Measurements from ENCODE around the gene CDH5.

CDH5 gene

GRCh38 chr16:66337463-66338188 lies 28.9 kb upstream of the CDH5 start:
- no peak for TF ChIP-seq CTCF (IDR thresholded peaks at IDR 0.05; ENCODE audit: borderline replicate concordance, control extremely low read depth, extremely low read depth, insufficient read depth, missing control alignments)
- no peak for DNase-seq (ENCODE audit: low spot score)
- in situ Hi-C loops (cut with MboI; ENCODE audit: low sequenced_read_pairs, unreplicated experiment): loop anchor here (25.0 kb wide), 1 partner anchor 100 kb away; no protein-coding TSS in a partner anchor

- in situ Hi-C loops (cut with MboI; ENCODE audit: low sequenced_read_pairs, unreplicated experiment): loop anchor here (25.0 kb wide), 1 partner anchor 105 kb away; no protein-coding TSS in a partner anchor
- DNase-seq (ENCODE audit: low spot score): peak; percentile 62
- TF ChIP-seq CTCF (IDR thresholded peaks at IDR 0.05; ENCODE audit: borderline replicate concordance, control extremely low read depth, extremely low read depth, insufficient read depth, missing control alignments): peak; percentile 46
Measured at GRCh38 chr16:66342294-66342900, 24.1 kb upstream of the CDH5 start.

GRCh38 chr16:66344533-66345145 lies 21.9 kb upstream of the CDH5 start:
- peak; percentile 56 for TF ChIP-seq CTCF (IDR thresholded peaks at IDR 0.05; ENCODE audit: borderline replicate concordance, control extremely low read depth, extremely low read depth, insufficient read depth, missing control alignments)
- in situ Hi-C loops (cut with MboI; ENCODE audit: low sequenced_read_pairs, unreplicated experiment): loop anchor here (25.0 kb wide), 1 partner anchor 107 kb away; no protein-coding TSS in a partner anchor
- no peak for DNase-seq (ENCODE audit: low spot score)

GRCh38 chr16:66346221-66346620 lies 20.3 kb upstream of the CDH5 start:
- TF ChIP-seq CTCF (IDR thresholded peaks at IDR 0.05; ENCODE audit: borderline replicate concordance, control extremely low read depth, extremely low read depth, insufficient read depth, missing control alignments): no peak
- in situ Hi-C loops (cut with MboI; ENCODE audit: low sequenced_read_pairs, unreplicated experiment): loop anchor here (25.0 kb wide), 1 partner anchor 109 kb away; no protein-coding TSS in a partner anchor
- DNase-seq (ENCODE audit: low spot score): no peak

GRCh38 chr16:66352304-66352703 lies 14.2 kb upstream of the CDH5 start:
- DNase-seq (ENCODE audit: low spot score): no peak
- no peak for TF ChIP-seq CTCF (IDR thresholded peaks at IDR 0.05; ENCODE audit: borderline replicate concordance, control extremely low read depth, extremely low read depth, insufficient read depth, missing control alignments)
- in situ Hi-C loops (cut with MboI; ENCODE audit: low sequenced_read_pairs, unreplicated experiment): no loop called here

- in situ Hi-C loops (cut with MboI; ENCODE audit: low sequenced_read_pairs, unreplicated experiment): no loop called here
- no peak for DNase-seq (ENCODE audit: low spot score)
- TF ChIP-seq CTCF (IDR thresholded peaks at IDR 0.05; ENCODE audit: borderline replicate concordance, control extremely low read depth, extremely low read depth, insufficient read depth, missing control alignments): no peak
Measured at GRCh38 chr16:66353055-66353454, 13.4 kb upstream of the CDH5 start.

Measured in GM13976 (cell line).